ENCODE results near the gene WTAP. TPM values are rescaled to one million over a fixed set of nuclear protein-coding genes. Genes with fewer than 3 reads are reported as not detected.
"Not testable (repeated sequence)": the region's sequence is repeated elsewhere in the genome, so short reads cannot be mapped to it uniquely, and the experiment has no call there.

The WTAP gene
- total RNA-seq, 2 donors from 2014 or later: 73.7 to 84.1 TPM

GRCh38 chr6:159718634-159719033 is 8.7 kb upstream of the WTAP start:
- Histone ChIP-seq H3K36me3 (no peaks in the 10 kb centered on the region), H3K9me3 (no peaks in the 10 kb centered on the region), H3K4me3 (no peak overlapping the region), H3K27me3 (no peaks in the 10 kb centered on the region), H3K27ac (no peak overlapping the region), H3K9ac (ENCODE audit: low read depth in 2 of 2, low read length in 2 of 2) (no peak overlapping the region), H3K4me1 (no peaks in the 10 kb centered on the region)
- TF ChIP-seq CTCF (IDR thresholded peaks at IDR 0.05): no peak
- no peak for DNase-seq
- intact Hi-C loops (cut with DNase I): no loop called here

- Histone ChIP-seq H3K4me1 (no peaks in the 10 kb centered on the region), H3K27ac (no peak overlapping the region), H3K9ac (ENCODE audit: low read depth in 2 of 2, low read length in 2 of 2) (no peak overlapping the region), H3K36me3 (no peaks in the 10 kb centered on the region), H3K27me3 (no peaks in the 10 kb centered on the region), H3K4me3 (no peak overlapping the region), H3K9me3 (no peaks in the 10 kb centered on the region)
- no peak for DNase-seq
- TF ChIP-seq CTCF (IDR thresholded peaks at IDR 0.05): no peak
- intact Hi-C loops (cut with DNase I): no loop called here
These were observed 8.0 kb upstream of the WTAP start for GRCh38 chr6:159719287-159719686.

- intact Hi-C loops (cut with DNase I): no loop called here
- Histone ChIP-seq H3K27ac (no peak overlapping the region), H3K27me3 (no peaks in the 10 kb centered on the region), H3K9me3 (no peaks in the 10 kb centered on the region), H3K36me3 (no peaks in the 10 kb centered on the region), H3K4me1 (peaks cover under 1% of the 10 kb centered on the region), H3K4me3 (no peak overlapping the region), H3K9ac (ENCODE audit: low read depth in 2 of 2, low read length in 2 of 2) (no peak overlapping the region)
- DNase-seq: peak; percentile 49
- peak; percentile 44 for TF ChIP-seq CTCF (IDR thresholded peaks at IDR 0.05)
These were observed 6.6 kb upstream of the WTAP start for GRCh38 chr6:159720708-159721107.

- intact Hi-C loops (cut with DNase I); H3K9ac ChIP-seq (ENCODE audit: low read depth in 2 of 2, low read length in 2 of 2); H3K9me3 ChIP-seq; H3K27me3 ChIP-seq; H3K4me1 ChIP-seq; H3K4me3 ChIP-seq; H3K36me3 ChIP-seq; H3K27ac ChIP-seq; DNase-seq: not testable (repeated sequence)
These were observed 5.3 kb upstream of the WTAP start for GRCh38 chr6:159721981-159722380.

- no peaks in the 10 kb centered on the region for H3K36me3 ChIP-seq
- no peak for TF ChIP-seq CTCF (IDR thresholded peaks at IDR 0.05)
- peaks cover 4% of the 10 kb centered on the region for H3K4me1 ChIP-seq
- H3K27ac ChIP-seq: no peak overlapping the region
- DNase-seq: no peak
- no peaks in the 10 kb centered on the region for H3K9me3 ChIP-seq
- intact Hi-C loops (cut with DNase I): no loop called here
- no peak overlapping the region for H3K9ac ChIP-seq (ENCODE audit: low read depth in 2 of 2, low read length in 2 of 2)
- no peaks in the 10 kb centered on the region for H3K27me3 ChIP-seq
- H3K4me3 ChIP-seq: no peak overlapping the region
These were observed 4.7 kb upstream of the WTAP start for GRCh38 chr6:159722655-159723054.

GRCh38 chr6:159723259-159723658 is 4.0 kb upstream of the WTAP start:
- Histone ChIP-seq H3K27ac (no peak overlapping the region), H3K9ac (ENCODE audit: low read depth in 2 of 2, low read length in 2 of 2) (no peak overlapping the region), H3K27me3 (no peaks in the 10 kb centered on the region), H3K9me3 (no peaks in the 10 kb centered on the region), H3K36me3 (no peaks in the 10 kb centered on the region), H3K4me3 (no peak overlapping the region), H3K4me1 (peaks cover 4% of the 10 kb centered on the region)
- intact Hi-C loops (cut with DNase I): no loop called here
- no peak for DNase-seq
- TF ChIP-seq CTCF (IDR thresholded peaks at IDR 0.05): no peak
